Activated CD4-positive, alpha-beta T cell treated with anti-CD3 and anti-CD28 coated beads for 48 hours (primary cell): Measurements from ENCODE around the gene PRKCH.

Experiments used
- DNase-seq: peaks from one replicate; pipeline ENCODE4 v3.0.0-alpha.2; 2020

Gene PRKCH

GRCh38 chr14:61321385-61322010, at the start of gene PRKCH:
Gene PRKCH (plus strand): TSS chr14:61321579. CDS start chr14:61322102, 523 bp downstream.
- peak; percentile 86 for DNase-seq

GRCh38 chr14:61277232-61277631, 44.1 kb upstream of the PRKCH start:
- no peak for DNase-seq

GRCh38 chr14:61277784-61278183, 43.6 kb upstream of the PRKCH start:
- no peak for DNase-seq

GRCh38 chr14:61279082-61279481, 42.3 kb upstream of the PRKCH start:
- DNase-seq, result no peak

- peak; percentile 60 for DNase-seq
Observed at GRCh38 chr14:61280092-61280525, 41.3 kb upstream of the PRKCH start.

- peak; percentile 82 for DNase-seq
Observed at GRCh38 chr14:61280526-61281185, 40.7 kb upstream of the PRKCH start.

- DNase-seq, result peak; percentile 19
Observed at GRCh38 chr14:61281186-61281947, 40.0 kb upstream of the PRKCH start, which contains the start of gene TMEM30B. Gene TMEM30B (minus strand): TSS chr14:61281338. CDS start chr14:61281147, 191 bp downstream.

GRCh38 chr14:61281948-61282275, 39.5 kb upstream of the PRKCH start:
- no peak for DNase-seq

DNA sequence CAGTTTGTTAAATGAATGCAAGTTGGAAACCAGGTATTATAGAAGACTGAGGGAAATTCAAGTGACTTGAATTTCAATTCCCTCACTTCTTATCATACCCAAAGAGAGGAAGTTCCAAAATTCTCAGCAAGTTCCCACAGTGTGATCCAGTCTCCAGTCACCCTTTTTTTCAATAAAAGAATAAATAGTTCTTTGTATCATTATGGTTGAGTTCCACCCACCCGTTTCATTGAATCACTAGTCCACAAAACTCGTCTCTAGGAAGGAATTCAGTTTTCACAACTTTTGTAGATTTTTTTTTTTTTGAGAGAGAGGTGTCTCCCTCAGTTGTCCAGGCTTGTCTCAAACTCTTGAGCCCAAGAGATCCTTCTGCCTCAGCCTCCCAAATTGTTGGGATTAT, 38.6 kb upstream of the PRKCH start:
- DNase-seq, result no peak

DNA sequence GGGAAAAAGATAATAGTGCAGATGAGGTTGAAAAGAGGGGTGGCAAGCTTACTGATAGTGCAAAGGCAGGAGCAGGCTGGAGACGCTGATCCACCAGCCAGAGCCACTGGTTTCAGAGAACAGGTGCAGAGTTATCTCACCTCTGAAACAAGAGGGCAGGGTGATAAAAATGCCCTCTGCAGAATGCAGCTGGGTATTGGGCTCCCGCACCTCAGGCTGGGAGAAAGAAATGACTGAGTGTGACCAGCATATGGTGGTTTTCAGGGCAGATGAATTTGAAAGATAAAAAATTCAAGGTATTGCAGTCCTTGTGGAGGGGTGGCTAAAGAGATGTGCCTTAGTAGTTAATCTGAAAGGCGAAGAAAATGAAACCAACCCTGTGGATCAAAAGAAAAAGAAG, 37.4 kb upstream of the PRKCH start:
- no peak for DNase-seq

DNA sequence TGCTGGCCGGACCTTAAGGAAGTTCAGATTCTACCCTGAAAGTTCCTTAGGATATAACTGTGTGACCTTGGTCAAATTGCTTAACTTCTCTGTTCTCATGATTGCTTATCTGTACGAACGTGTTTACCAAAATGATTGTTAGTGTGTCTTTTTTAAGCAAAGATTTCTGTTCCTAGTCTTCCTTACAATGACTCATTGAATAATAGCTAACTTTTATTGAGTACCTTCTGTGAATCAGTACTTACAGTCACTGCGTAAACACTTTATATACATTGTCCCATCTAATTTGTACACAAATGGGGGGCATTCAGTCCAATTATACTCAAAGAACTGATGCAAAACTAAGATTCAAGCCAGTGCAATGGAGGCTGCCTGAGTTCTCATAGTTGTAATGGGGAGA, 36.0 kb upstream of the PRKCH start:
- DNase-seq, result no peak

- DNase-seq, result no peak
Observed at GRCh38 chr14:61287196-61287595, 34.2 kb upstream of the PRKCH start.

- no peak for DNase-seq
Observed at GRCh38 chr14:61288228-61288627, 33.2 kb upstream of the PRKCH start.

GRCh38 chr14:61288720-61289119, 32.7 kb upstream of the PRKCH start:
- DNase-seq, result no peak

DNA sequence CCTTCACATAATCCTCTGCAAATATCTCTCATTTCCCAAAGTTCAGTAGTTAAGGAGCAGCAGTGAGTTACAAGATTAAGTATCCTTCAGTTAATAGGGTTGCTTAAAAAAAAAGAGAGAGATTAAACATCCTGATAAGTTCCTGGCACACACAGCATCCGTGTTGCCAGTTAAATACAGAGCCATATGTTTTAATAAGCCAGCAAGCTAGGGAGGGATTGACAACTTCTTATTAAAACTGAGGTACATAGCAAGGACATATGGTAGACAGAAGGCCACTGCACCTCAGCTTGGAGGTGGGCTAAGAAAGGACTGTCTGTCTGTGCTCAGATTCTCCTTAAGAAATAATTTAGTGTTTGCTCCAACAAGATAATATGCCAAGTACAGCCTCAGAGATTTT, 30.7 kb upstream of the PRKCH start:
- no peak for DNase-seq

- DNase-seq, result no peak
Observed at GRCh38 chr14:61296151-61296550, 25.2 kb upstream of the PRKCH start.

- no peak for DNase-seq
Observed at GRCh38 chr14:61296719-61297502, 24.5 kb upstream of the PRKCH start.

- no peak for DNase-seq
Observed at GRCh38 chr14:61297581-61297980, 23.8 kb upstream of the PRKCH start.

- DNase-seq, result no peak
Observed at GRCh38 chr14:61298824-61299223, 22.6 kb upstream of the PRKCH start.

DNA sequence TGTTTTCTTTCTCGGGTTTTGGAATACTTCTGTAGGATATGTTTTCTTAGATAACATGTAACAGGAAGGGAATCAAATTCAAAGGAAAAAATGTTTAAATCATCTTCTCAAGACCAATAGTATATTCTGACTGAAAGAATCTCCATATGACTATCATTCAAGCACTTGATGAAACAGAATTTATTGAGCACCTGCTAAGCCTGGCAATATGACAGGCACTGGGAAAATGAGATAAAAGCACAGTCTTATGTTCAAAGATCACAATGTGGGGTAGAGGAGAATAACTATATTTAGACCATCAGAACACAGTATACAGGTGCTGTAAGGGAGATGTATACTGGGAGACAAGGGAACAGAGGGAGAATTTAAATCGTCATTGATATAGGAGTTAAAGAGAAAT, 21.2 kb upstream of the PRKCH start:
- DNase-seq, result no peak

- DNase-seq, result no peak
Observed at GRCh38 chr14:61300754-61301153, 20.6 kb upstream of the PRKCH start.

- no peak for DNase-seq
Observed at GRCh38 chr14:61304688-61305087, 16.7 kb upstream of the PRKCH start.

DNA sequence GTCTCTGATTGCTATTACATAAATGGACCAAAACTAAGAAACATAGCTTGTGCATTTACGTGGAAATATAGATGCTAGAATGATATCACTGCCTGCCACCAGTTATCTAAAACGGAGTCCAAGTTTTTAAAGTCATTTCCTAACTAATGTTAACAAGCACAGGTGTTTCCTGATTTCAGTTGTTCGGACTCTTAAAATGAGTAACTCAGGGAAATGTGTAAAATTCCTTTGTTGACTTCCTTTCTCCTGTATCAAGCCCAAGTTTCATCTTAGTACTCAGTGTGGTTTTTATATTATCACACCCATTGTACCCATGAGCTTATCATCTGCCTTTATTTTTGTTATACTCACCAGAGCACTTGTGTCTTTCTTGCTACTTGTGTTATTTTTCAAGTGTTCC, 13.2 kb upstream of the PRKCH start:
- no peak for DNase-seq
